ENCODE measurements around the gene RRP36.

Gene RRP36

GRCh38 chr6:43058531-43058930 is 37.1 kb downstream of the RRP36 start:
- DNase-seq (ENCODE audit: low spot score) = no peak
- no peak for TF ChIP-seq CTCF (IDR thresholded peaks at IDR 0.05; ENCODE audit: extremely low read depth, missing control alignments)

- DNase-seq (ENCODE audit: low spot score) = peak; percentile 99
- no peak for TF ChIP-seq CTCF (IDR thresholded peaks at IDR 0.05; ENCODE audit: extremely low read depth, missing control alignments)
Observed at GRCh38 chr6:43059168-43060033, 38.0 kb downstream of the RRP36 start, which contains the start of the genes KLC4 and MRPL2. TSS of gene KLC4 (plus strand) at chr6:43059631. CDS start at chr6:43061336, 1,705 bp downstream. TSS of gene MRPL2 (minus strand) at chr6:43059434. CDS start at chr6:43059381, 53 bp downstream.

- TF ChIP-seq CTCF (IDR thresholded peaks at IDR 0.05; ENCODE audit: extremely low read depth, missing control alignments) = no peak
- no peak for DNase-seq (ENCODE audit: low spot score)
Observed at GRCh38 chr6:43060034-43060754, 38.8 kb downstream of the RRP36 start.

- no peak for DNase-seq (ENCODE audit: low spot score)
- no peak for TF ChIP-seq CTCF (IDR thresholded peaks at IDR 0.05; ENCODE audit: extremely low read depth, missing control alignments)
Observed at GRCh38 chr6:43060755-43061633, 39.6 kb downstream of the RRP36 start.

- no peak for TF ChIP-seq CTCF (IDR thresholded peaks at IDR 0.05; ENCODE audit: extremely low read depth, missing control alignments)
- DNase-seq (ENCODE audit: low spot score) = no peak
Observed at GRCh38 chr6:43061861-43062260, 40.4 kb downstream of the RRP36 start.

GRCh38 chr6:43062818-43063217 is 41.4 kb downstream of the RRP36 start:
- TF ChIP-seq CTCF (IDR thresholded peaks at IDR 0.05; ENCODE audit: extremely low read depth, missing control alignments) = no peak

More at GRCh38 chr6:43062818-43063217, 41.4 kb downstream of the RRP36 start:
- DNase-seq (ENCODE audit: low spot score) = no peak
